HTERT RPE-1 (cell line): ENCODE measurements around the gene SETD3.

Experiments used
- in situ Hi-C: fragments of 300-500 bp; cut with MboI; formaldehyde crosslinking; loops from 4 replicates; pipeline ENCODE4 v1.14.3; 2020; ENCODE audit warnings: low sequenced_read_pairs

SETD3 gene

GRCh38 chr14:99502989-99503421, 22.3 kb upstream of the SETD3 start:
- in situ Hi-C loops, result no loop called here

GRCh38 chr14:99497894-99498293, 17.2 kb upstream of the SETD3 start:
- in situ Hi-C loops, result no loop called here

- in situ Hi-C loops, result no loop called here
These were observed 16.7 kb upstream of the SETD3 start for GRCh38 chr14:99497341-99497740.

DNA sequence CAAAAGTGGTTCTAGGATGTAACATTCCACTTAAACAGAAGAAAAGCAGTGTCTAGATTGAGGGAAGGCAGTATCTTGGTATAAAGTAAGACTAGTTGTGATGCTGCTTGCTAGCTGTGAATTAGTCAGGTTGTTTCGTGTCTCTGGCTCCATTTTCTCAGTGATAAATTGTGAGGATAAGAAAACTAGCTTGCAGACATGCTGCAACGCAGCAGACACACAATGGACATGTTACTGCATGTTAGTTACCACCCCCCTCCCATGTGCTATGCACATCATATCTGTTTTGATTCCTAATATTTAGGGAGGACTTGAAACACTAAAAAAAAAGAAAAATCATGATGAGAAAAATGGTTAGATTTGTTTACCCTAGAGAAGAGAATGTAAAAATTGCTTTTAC, 3.4 kb upstream of the SETD3 start:
- in situ Hi-C loops, result no loop called here

DNA sequence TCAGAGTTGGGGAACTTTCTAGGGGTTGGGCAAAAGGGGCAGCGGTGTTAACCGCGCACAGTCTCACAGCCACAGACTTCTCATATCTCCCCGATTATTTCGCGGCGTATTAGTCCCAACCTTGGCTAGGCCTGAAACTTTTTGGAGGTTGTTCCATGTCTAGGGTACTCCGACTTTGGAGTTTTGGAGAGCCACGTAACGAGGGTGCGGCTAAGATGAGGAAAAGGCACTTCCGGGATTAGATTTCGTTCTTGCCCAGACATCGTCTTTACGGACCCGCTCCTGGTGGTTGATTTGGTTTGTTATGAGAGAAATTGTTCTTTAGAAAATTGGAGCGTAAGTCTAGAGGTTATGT, 1.1 kb upstream of the SETD3 start:
- in situ Hi-C loops, result no loop called here

- in situ Hi-C loops, result no loop called here
These were observed 472 bp upstream of the SETD3 start, which contains the start of gene CCNK for GRCh38 chr14:99480917-99481744. CCNK (plus strand) TSS chr14:99481409; CDS start chr14:99492678, 11,269 bp downstream.

GRCh38 chr14:99479160-99479905, 1.3 kb downstream of the SETD3 start:
- in situ Hi-C loops, result no loop called here

- in situ Hi-C loops, result no loop called here
These were observed 2.5 kb downstream of the SETD3 start for GRCh38 chr14:99478128-99478527.

GRCh38 chr14:99476864-99477263, 3.8 kb downstream of the SETD3 start:
- in situ Hi-C loops, result no loop called here

- in situ Hi-C loops, result no loop called here
These were observed 5.0 kb downstream of the SETD3 start for GRCh38 chr14:99475660-99476059.

GRCh38 chr14:99475179-99475578, 5.5 kb downstream of the SETD3 start:
- in situ Hi-C loops, result no loop called here

DNA sequence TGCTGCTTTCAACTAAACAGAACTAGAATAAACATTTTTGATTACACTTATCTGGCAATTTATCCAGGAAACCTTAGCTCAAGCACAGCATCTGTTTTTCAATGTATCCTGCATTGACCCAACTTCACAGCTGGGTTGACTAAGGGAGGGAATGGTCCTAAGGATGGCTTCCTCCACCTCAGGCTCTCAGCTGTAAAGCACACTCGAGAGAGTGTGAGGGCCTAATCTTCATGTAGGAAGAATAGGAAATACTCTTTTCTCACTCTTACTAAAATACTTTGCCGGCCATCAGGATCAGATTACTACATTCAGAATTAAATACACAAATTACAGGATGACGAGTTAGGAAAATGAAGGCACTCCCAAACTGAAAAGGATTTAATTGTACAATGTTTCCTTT, 7.2 kb downstream of the SETD3 start:
- in situ Hi-C loops, result no loop called here

DNA sequence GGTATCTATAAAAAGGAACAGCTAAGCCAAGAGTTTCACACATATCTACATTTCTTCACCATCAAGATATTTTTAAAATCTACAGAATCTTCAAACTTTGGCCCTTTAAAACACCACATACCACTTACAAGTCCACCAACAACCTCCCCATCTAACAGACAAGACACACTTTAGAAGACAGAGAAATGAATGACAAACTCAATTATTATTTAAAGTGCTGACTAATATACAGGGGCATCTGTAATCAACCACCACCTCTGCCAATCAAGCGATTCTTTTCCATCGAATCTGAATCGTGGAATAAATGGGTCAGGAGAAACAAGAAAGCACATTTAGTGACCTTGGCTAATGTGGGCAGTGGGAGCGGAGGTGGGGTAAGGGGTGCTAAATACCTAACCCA, 7.7 kb downstream of the SETD3 start:
- in situ Hi-C loops, result no loop called here

- in situ Hi-C loops, result no loop called here
These were observed 8.9 kb downstream of the SETD3 start for GRCh38 chr14:99471731-99472130.

DNA sequence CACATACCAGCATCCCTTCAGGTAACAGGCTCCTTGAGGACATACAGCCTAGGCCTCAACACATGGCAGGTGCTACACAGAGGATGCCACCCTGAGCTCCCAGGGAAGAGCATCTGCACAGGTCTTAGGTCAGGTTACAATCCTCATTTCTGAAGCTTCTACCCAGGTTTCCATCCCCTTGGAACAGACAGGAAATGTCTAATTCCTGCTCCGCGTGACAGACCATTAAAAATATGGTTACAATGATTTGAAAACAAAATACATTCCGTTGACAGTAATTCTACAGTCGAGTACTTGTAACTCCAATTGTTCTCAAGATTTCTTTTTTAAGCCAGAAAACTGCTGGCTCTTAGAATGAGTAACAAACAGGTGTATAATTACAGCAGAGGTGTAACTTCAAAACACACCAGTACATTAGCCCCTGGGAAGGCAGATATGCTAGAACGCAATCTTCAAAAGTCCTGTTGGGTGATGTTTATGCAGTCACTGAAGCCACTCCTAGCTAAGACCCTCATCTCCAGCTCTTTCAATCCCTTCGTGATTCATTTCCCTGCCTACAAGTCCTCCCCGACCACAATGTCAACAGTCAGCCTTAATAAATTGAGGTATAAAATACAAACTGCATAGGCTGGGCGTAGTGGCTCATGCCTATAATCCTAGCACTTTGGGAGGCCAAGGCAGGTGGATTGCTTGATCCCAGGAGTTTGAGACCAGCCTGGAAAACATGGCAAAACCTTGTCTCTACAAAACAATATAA, 11.6 kb downstream of the SETD3 start:
- in situ Hi-C loops, result no loop called here

GRCh38 chr14:99468081-99468480, 12.6 kb downstream of the SETD3 start:
- in situ Hi-C loops, result no loop called here

- in situ Hi-C loops, result no loop called here
These were observed 13.2 kb downstream of the SETD3 start for GRCh38 chr14:99467336-99468078.

- in situ Hi-C loops, result no loop called here
These were observed 13.9 kb downstream of the SETD3 start for GRCh38 chr14:99466758-99467157.

- in situ Hi-C loops, result no loop called here
These were observed 15.4 kb downstream of the SETD3 start for GRCh38 chr14:99465288-99465687.

DNA sequence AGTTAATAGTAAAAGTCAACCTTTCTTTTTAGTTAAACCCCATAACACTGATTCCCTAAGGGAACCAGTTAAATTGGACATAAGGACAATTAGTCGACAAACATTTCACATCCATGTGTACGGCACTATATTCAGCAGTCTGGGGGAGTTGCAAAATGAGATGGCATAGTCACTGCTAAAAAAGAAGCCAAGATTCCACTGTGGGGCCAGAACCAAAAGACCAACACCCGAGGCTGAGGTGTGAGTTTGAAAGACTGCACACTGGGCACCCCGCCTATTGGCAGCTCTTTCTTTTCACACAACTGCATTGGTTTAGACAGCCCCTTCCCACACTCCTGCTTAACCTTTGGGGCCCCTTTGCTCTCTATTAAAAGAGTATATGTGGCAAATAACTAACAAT, 16.7 kb downstream of the SETD3 start:
- in situ Hi-C loops, result no loop called here

DNA sequence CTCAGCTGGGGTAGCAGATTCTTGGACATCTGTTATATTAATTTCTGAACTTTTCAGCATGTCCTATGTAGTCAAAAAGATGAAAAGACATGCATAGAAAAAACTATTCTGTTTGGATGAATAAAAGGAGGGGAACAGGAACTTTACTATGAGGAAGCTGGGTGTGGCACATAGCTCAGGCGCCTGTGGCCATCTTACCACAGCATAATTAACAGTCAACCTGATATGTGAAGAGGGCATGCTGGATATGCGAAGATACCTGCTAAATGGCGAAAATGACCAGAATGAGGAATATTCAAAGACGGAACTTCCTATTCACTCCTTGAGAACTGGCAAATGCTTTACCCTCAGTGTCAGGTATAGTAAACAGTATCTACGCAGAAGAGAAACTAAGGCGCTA, 18.4 kb downstream of the SETD3 start:
- in situ Hi-C loops, result no loop called here
